Activated CD8-positive, alpha-beta memory T cell treated with anti-CD3 and anti-CD28 coated beads for 24 hours (primary cell): ENCODE results near the gene SHKBP1.

Source experiments
- DNase-seq: peaks from one replicate; pipeline ENCODE4 v3.0.0-alpha.2; 2020

Gene SHKBP1

DNA sequence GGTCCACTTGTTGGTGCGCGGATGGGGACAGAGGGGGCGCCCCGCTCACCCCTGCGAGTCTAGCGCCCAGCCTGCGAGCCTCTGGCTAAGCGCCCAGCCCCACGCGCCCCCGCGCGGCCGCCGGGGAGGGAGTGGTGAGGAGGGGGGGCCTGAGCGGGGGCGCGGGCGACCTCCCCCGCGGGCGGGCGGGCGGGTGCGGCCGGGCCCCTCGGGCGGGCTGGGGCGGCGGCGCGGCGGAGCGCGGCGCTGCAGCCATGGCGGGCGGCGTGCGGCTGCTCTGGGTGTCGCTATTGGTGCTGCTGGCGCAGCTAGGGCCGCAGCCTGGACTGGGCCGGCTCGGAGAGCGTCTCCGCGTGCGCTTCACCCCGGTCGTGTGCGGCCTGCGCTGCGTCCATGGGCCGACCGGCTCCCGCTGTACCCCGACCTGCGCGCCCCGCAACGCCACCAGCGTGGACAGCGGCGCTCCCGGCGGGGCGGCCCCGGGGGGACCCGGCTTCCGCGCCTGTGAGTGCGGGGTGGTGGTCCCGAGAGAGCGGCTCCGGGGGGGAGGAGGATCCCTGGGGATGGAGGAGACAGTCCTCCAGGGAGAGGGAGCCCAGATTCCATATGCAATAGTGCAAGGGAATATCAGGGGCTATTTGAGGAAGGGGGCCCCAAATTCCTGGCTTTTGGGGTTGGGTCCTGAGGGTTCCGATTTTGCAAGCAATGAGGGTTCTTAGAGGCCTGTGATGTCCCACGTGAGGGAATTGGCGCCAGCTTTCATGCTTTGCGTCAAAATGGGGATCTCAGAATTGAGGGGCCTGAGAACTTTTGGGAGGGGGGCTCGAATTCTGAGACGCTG, 24.7 kb downstream of the SHKBP1 start, which contains the start of gene LTBP4:
LTBP4 (plus strand) TSS at position 236 of the 841 bp plus-strand sequence; CDS start at position 255, 19 bp downstream.
- DNase-seq, result peak; percentile 74

- DNase-seq, result no peak
These were observed 26.4 kb downstream of the SHKBP1 start for GRCh38 chr19:40603071-40603388.

- peak; percentile 96 for DNase-seq
These were observed 26.9 kb downstream of the SHKBP1 start for GRCh38 chr19:40603389-40604170.

DNA sequence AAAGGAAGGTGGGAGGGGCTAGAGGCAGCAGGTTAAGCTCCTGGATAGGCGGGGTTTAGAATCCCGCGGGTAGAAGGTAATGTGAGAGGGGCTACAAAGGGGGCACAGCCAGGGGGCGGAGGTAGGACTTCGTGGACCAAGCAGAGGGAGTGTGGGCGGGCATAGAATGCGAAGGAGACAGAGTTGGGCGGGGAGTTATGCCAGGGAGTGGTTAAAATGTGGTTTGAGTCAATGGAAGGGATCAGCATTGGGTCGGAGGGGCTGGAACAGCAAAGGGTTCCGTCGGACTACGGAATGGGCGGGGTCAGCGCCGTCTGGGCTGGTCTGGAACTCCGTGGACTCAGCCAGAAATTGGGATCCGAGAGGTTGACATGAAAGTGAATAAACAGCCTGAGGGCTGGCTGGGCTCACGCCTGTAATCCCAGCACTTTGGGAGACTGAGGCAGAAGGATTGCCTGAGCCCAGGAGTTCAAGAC, 27.5 kb downstream of the SHKBP1 start:
- no peak for DNase-seq

DNA sequence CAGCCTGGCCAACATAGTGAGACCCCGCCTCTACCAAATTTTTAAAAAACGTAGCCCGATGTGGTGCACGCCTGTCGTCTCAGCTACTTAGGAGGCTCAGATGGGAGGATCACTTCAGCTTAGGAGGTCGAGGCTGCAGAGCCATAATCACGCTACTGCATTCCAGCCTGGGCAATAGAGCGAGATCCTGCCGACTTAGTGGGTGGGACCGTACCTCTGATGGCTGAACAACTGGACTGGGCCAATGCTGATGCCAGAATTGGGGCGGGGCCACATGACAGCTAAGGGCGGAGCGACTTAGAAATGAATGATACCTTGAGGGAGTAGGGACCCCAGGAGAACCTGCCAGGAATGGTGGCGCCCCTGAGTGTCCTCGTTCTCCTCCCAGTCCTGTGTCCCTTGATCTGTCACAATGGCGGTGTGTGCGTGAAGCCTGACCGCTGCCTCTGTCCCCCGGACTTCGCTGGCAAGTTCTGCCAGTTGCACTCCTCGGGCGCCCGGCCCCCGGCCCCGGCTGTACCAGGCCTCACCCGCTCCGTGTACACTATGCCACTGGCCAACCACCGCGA, 28.1 kb downstream of the SHKBP1 start:
- peak; percentile 66 for DNase-seq

- DNase-seq, result peak; percentile 91
These were observed 28.7 kb downstream of the SHKBP1 start for GRCh38 chr19:40605216-40605971.

DNA sequence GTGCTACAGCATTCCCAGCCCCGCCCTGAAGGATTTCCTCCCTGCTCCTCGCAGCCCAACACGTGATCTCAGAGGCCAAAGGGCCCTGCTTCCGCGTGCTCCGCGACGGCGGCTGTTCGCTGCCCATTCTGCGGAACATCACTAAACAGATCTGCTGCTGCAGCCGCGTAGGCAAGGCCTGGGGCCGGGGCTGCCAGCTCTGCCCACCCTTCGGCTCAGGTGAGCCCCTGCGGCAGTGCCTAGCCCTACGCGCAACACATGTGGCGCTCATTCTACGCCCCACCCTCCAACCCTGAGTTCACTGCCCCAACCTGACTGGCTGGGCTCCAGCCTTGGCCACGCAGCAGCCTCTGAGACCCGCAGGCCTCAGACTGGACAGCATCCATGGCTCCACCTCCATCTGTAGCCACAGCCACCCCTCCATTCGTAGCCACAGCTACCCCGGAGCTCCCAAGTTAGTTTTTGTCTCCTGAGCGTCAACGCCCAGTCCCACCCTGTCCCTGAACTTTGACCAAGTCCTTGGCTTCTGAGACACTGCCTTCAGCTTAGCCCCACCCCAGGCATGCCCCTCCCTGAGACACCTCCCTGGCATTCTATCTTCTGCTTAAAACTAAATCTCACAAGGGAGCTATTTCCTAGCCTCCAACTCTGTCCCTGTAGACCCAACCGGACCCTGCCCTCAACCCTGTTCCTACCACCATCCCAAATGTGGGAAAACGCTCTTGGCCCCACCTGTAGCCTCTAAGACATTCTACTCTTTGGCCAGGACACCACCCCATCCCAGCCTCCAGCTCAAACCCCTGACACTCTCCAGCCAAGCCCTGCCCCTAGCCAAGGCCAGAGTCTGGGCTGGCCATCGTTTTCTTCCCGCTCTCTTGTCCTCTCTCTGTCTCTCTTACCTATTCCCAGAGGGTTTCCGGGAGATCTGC, 30.9 kb downstream of the SHKBP1 start:
- DNase-seq, result no peak

GRCh38 chr19:40608240-40608621, 31.6 kb downstream of the SHKBP1 start:
- DNase-seq, result no peak

GRCh38 chr19:40608957-40609356, 32.3 kb downstream of the SHKBP1 start:
- DNase-seq, result no peak

- DNase-seq, result peak; percentile 97
These were observed 33.1 kb downstream of the SHKBP1 start for GRCh38 chr19:40609561-40610395.

DNA sequence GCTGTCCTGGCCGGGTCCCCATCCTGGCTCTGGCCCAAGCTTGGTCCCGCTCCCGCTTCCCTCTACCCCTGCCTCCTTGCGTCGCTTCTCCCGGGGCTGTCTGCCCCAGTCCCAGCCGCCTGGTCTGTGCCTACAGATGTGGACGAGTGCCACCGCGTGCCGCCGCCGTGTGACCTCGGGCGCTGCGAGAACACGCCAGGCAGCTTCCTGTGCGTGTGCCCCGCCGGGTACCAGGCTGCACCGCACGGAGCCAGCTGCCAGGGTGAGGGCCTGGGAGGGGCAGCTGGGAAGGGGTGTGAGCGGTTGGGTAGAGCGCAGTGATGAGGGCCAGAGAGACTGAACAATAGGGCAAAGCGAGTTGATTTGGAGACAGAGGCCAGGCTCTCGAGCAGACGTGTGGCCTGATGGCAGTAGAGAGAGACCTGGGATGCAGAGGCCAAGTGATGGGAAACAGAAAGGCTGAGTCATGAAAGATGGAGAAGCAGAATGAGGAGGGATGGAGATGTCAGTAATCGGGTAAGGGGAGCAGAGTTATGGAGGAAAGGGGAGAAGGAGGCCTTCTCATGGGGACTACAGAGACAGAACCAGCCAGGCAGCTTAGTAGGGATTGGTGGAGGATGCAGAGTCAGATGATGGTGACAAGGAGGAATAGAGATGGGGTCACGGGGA, 33.9 kb downstream of the SHKBP1 start:
- DNase-seq, result no peak

DNA sequence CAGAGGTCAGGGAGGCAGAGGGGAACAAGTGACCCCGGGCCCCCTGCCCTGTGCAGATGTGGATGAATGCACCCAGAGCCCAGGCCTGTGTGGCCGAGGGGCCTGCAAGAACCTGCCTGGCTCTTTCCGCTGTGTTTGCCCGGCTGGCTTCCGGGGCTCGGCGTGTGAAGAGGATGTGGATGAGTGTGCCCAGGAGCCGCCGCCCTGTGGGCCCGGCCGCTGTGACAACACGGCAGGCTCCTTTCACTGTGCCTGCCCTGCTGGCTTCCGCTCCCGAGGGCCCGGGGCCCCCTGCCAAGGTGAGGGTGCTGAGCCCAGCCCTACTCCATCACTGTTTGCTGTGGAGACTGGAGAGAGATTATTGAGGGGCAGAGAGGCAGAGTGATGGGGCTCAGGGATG, 34.4 kb downstream of the SHKBP1 start:
- DNase-seq, result peak; percentile 62

- no peak for DNase-seq
These were observed 35.4 kb downstream of the SHKBP1 start for GRCh38 chr19:40611900-40612698.

DNA sequence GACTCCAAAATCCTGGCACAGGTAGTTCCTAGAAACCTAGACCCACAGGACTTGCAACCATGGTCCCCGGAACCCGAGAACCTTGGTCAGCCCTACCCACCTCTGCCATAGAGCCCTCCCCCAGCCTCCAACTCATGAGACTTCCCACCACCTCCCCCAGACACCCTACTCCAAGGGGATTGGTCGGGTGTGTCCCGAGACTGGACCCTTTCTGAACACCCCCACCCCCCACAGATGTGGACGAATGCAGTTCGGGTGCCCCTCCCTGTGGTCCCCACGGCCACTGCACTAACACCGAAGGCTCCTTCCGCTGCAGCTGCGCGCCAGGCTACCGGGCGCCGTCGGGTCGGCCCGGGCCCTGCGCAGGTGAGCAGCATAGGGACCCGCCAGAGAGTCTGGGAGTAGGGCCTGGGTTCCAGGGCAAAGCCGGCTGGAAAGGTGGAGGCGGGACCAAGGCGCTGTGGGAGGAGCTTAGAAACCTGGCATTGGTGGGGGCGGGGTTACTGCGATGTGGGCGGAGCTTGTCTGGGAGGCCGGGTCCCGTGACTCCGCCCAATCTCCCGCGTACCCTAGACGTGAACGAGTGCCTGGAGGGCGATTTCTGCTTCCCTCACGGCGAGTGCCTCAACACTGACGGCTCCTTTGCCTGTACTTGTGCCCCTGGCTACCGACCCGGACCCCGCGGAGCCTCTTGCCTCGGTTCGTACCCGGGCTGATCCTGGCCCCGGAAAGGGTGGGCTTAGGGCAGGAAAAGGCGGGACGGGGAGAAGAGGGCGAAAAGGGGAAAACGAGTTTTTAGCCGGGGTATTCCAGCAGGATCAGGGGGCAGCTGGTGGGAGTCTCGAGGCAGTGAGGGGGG, 36.4 kb downstream of the SHKBP1 start:
- peak; percentile 94 for DNase-seq

DNA sequence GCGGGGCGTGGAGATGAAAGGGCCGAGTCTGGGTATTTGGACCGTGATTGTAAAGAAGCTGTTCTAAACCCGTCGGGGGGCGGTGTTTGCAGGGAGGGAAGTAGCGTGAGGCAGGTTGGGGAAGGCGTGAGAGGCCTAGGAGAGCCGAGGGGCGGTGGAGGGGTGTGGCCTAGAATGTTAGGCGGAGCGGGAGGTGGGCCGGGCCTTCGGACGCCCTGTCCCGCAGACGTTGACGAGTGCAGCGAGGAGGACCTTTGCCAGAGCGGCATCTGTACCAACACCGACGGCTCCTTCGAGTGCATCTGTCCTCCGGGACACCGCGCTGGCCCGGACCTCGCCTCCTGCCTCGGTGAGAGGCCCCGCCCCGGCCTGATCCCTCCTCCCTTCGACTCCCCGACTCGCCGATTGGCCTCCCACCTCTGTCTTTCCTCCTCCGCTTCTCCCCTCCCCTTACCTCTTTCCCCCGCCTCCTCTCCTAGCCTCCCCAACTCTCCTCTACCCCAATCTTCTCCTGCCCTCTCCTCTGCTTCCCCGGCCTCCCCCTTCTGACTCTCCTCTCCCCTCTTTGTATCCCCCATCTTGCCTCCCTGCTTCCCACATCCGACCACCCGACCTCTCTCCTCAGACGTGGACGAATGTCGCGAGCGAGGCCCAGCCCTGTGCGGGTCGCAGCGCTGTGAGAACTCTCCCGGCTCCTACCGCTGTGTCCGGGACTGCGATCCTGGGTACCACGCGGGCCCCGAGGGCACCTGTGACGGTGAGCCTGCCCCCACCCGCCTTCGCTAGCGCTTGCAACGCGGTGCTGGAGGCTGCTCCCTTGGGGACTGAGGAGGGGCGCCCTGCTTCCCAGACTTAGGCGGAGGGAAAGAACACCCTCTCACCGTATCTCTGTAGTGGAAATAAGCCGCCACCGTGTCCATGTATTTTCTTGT, 37.3 kb downstream of the SHKBP1 start:
- DNase-seq, result peak; percentile 93

GRCh38 chr19:40614622-40615411, 38.1 kb downstream of the SHKBP1 start:
- DNase-seq, result peak; percentile 96
